ENCODE results near the gene LILRA1. TPM values are rescaled to one million over a fixed set of nuclear protein-coding genes. Genes with fewer than 3 reads are reported as not detected.
"Not testable (repeated sequence)": the region's sequence is repeated elsewhere in the genome, so short reads cannot be mapped to it uniquely, and the experiment has no call there.

LILRA1 gene
- total RNA-seq, 1 donor from 2014 or later: not detected

- Mint-ChIP-seq H3K9me3 (peaks cover 46% of the 10 kb centered on the region), H3K4me3 (no peak overlapping the region), H3K4me1 (no peaks in the 10 kb centered on the region), H3K36me3 (no peaks in the 10 kb centered on the region), H3K27me3 (ENCODE audit: low read depth) (no peaks in the 10 kb centered on the region), H3K27ac (no peak overlapping the region)
- no peak for TF ChIP-seq CTCF (IDR thresholded peaks at IDR 0.05; ENCODE audit: unreplicated experiment)
- no peak for DNase-seq (ENCODE audit: low spot score in 2 of 2, unreplicated experiment in 2 of 2)
Measured at GRCh38 chr19:54574527-54575056, 18.8 kb upstream of the LILRA1 start.

GRCh38 chr19:54575205-54575604, 18.2 kb upstream of the LILRA1 start:
- peaks cover 46% of the 10 kb centered on the region for H3K9me3 Mint-ChIP-seq
- H3K36me3 Mint-ChIP-seq; H3K4me1 Mint-ChIP-seq; H3K27me3 Mint-ChIP-seq (ENCODE audit: low read depth); H3K27ac Mint-ChIP-seq; H3K4me3 Mint-ChIP-seq; DNase-seq (ENCODE audit: low spot score in 2 of 2, unreplicated experiment in 2 of 2): not testable (repeated sequence)

- no peak overlapping the region for H3K27ac Mint-ChIP-seq
- no peak overlapping the region for H3K4me3 Mint-ChIP-seq
- no peak for DNase-seq (ENCODE audit: low spot score in 2 of 2, unreplicated experiment in 2 of 2)
- no peaks in the 10 kb centered on the region for H3K36me3 Mint-ChIP-seq
- no peak for TF ChIP-seq CTCF (IDR thresholded peaks at IDR 0.05; ENCODE audit: unreplicated experiment)
- H3K4me1 Mint-ChIP-seq: no peaks in the 10 kb centered on the region
- peaks cover 34% of the 10 kb centered on the region for H3K9me3 Mint-ChIP-seq
- no peaks in the 10 kb centered on the region for H3K27me3 Mint-ChIP-seq (ENCODE audit: low read depth)
Measured at GRCh38 chr19:54576411-54576976, 16.9 kb upstream of the LILRA1 start.

GRCh38 chr19:54577334-54577733, 16.1 kb upstream of the LILRA1 start:
- Mint-ChIP-seq H3K27ac (no peak overlapping the region), H3K9me3 (peaks cover 38% of the 10 kb centered on the region), H3K27me3 (ENCODE audit: low read depth) (no peaks in the 10 kb centered on the region), H3K4me1 (no peaks in the 10 kb centered on the region), H3K36me3 (no peaks in the 10 kb centered on the region), H3K4me3 (no peak overlapping the region)
- TF ChIP-seq CTCF (IDR thresholded peaks at IDR 0.05; ENCODE audit: unreplicated experiment): no peak
- no peak for DNase-seq (ENCODE audit: low spot score in 2 of 2, unreplicated experiment in 2 of 2)

- not testable (repeated sequence) for DNase-seq (ENCODE audit: low spot score in 2 of 2, unreplicated experiment in 2 of 2); H3K27ac Mint-ChIP-seq; H3K36me3 Mint-ChIP-seq; H3K4me3 Mint-ChIP-seq; H3K4me1 Mint-ChIP-seq; H3K27me3 Mint-ChIP-seq (ENCODE audit: low read depth)
- H3K9me3 Mint-ChIP-seq: peaks cover 41% of the 10 kb centered on the region
Measured at GRCh38 chr19:54578268-54578667, 15.2 kb upstream of the LILRA1 start.

GRCh38 chr19:54586397-54586796, 7.0 kb upstream of the LILRA1 start:
- H3K4me1 Mint-ChIP-seq: no peaks in the 10 kb centered on the region
- H3K4me3 Mint-ChIP-seq: no peak overlapping the region
- no peak for TF ChIP-seq CTCF (IDR thresholded peaks at IDR 0.05; ENCODE audit: unreplicated experiment)
- H3K27ac Mint-ChIP-seq: no peak overlapping the region
- H3K9me3 Mint-ChIP-seq: peaks cover 74% of the 10 kb centered on the region
- H3K36me3 Mint-ChIP-seq: no peaks in the 10 kb centered on the region
- DNase-seq (ENCODE audit: low spot score in 2 of 2, unreplicated experiment in 2 of 2): no peak
- no peaks in the 10 kb centered on the region for H3K27me3 Mint-ChIP-seq (ENCODE audit: low read depth)

GRCh38 chr19:54587026-54587425, 6.4 kb upstream of the LILRA1 start:
- no peaks in the 10 kb centered on the region for H3K27me3 Mint-ChIP-seq (ENCODE audit: low read depth)
- TF ChIP-seq CTCF (IDR thresholded peaks at IDR 0.05; ENCODE audit: unreplicated experiment): no peak
- H3K9me3 Mint-ChIP-seq: peaks cover 77% of the 10 kb centered on the region
- no peak for DNase-seq (ENCODE audit: low spot score in 2 of 2, unreplicated experiment in 2 of 2)
- H3K4me3 Mint-ChIP-seq: no peak overlapping the region
- H3K27ac Mint-ChIP-seq: no peak overlapping the region
- H3K36me3 Mint-ChIP-seq: no peaks in the 10 kb centered on the region
- no peaks in the 10 kb centered on the region for H3K4me1 Mint-ChIP-seq

GRCh38 chr19:54593931-54594626, 647 bp downstream of the LILRA1 start:
- H3K27me3 Mint-ChIP-seq (ENCODE audit: low read depth); H3K27ac Mint-ChIP-seq; H3K36me3 Mint-ChIP-seq; H3K4me3 Mint-ChIP-seq; H3K4me1 Mint-ChIP-seq; DNase-seq (ENCODE audit: low spot score in 2 of 2, unreplicated experiment in 2 of 2): not testable (repeated sequence)
- peaks cover 53% of the 10 kb centered on the region for H3K9me3 Mint-ChIP-seq
